H1 (cell line): ENCODE results near the gene ABHD2. TPM values are rescaled to one million over a fixed set of nuclear protein-coding genes. Genes with fewer than 3 reads are reported as not detected.

ENCODE experiments used
- CTCF ChIA-PET: fragments of 300-600 bp; sonication (Branson Sonifier 250); formaldehyde crosslinking; loops from one replicate; lab custom pipeline; 2021; ENCODE audit not compliant: partially characterized antibody; lab: Charles Lee
- POLR2A ChIA-PET: fragments of 300-600 bp; sonication (Branson Sonifier 250); formaldehyde crosslinking; loops from one replicate; lab custom pipeline; 2021; ENCODE audit warnings: inconsistent platforms; ENCODE audit not compliant: partially characterized antibody; lab: Charles Lee
- DNase-seq, 2 experiments: peaks; one replicate each; pipeline versions ENCODE4 v3.0.0 to v3.0.0-alpha.2; 2010 to 2022; ENCODE audit warnings: low spot score in 2 of 2, low read depth in 1 of 2, mixed read lengths in 1 of 2
- FAIRE-seq: peaks from 2 replicates; lab custom pipeline; 2011; peaks lifted over from hg19 to GRCh38; lab: Jason Lieb, UNC
- H2AFZ ChIP-seq: 2 replicates; pipeline ENCODE4 v1.8.1; 2012; ENCODE audit warnings: low read length, inconsistent platforms
- H2AK5ac ChIP-seq: 2 replicates; pipeline ENCODE4 v1.6.1; 2013; ENCODE audit warnings: low read depth, low read length
- H2BK120ac ChIP-seq: replicated peaks from 2 replicates; pipeline ENCODE3; 2013; ENCODE audit warnings: low read depth, low read length, inconsistent platforms
- H2BK12ac ChIP-seq: 2 replicates; pipeline ENCODE4 v1.6.1; 2013; ENCODE audit warnings: low read depth, low read length
- H2BK15ac ChIP-seq: 2 replicates; pipeline ENCODE4 v1.6.1; 2013; ENCODE audit warnings: low read length
- H2BK20ac ChIP-seq: 2 replicates; pipeline ENCODE4 v1.6.1; 2013; ENCODE audit warnings: low read length
- H2BK5ac ChIP-seq: 2 replicates; pipeline ENCODE4 v1.6.1; 2013; ENCODE audit warnings: low read depth, low read length
- H3K14ac ChIP-seq: 2 replicates; pipeline ENCODE4 v1.6.1; 2013; ENCODE audit warnings: inconsistent platforms; ENCODE audit not compliant: insufficient read length
- H3K18ac ChIP-seq: 2 replicates; pipeline ENCODE4 v1.6.1; 2013; ENCODE audit warnings: low read length; ENCODE audit errors: extremely low read depth
- H3K23ac ChIP-seq: 2 replicates; pipeline ENCODE4 v1.6.1; 2013; ENCODE audit warnings: inconsistent platforms; ENCODE audit not compliant: insufficient read length
- H3K23me2 ChIP-seq: 2 replicates; pipeline ENCODE4 v1.6.1; 2013; ENCODE audit warnings: low read depth, low read length
- H3K27ac ChIP-seq: 2 replicates; pipeline ENCODE4 v1.6.1; 2011; ENCODE audit warnings: low read depth, low read length, inconsistent platforms
- H3K27me3 ChIP-seq, 4 experiments: replicated peaks in 1 of 4; 1 replicate in 1 of 4; 2 replicates in 3 of 4; pipeline versions ENCODE4 v1.6.1 to v1.8.1; 2011 to 2013; ENCODE audit warnings: low read length in 3 of 4, mild to moderate bottlenecking in 3 of 4, inconsistent platforms in 2 of 4, mixed read lengths in 2 of 4, moderate library complexity in 1 of 4; ENCODE audit not compliant: control insufficient read depth in 3 of 4, insufficient read depth in 3 of 4; ENCODE audit errors: extremely low read depth in 1 of 4
- H3K36me3 ChIP-seq, 4 experiments: 2 replicates each; pipeline versions ENCODE4 v1.6.1 to v1.8.1; 2011 to 2013; ENCODE audit warnings: mild to moderate bottlenecking in 4 of 4, low read length in 3 of 4, moderate library complexity in 2 of 4, control low read depth in 1 of 4, inconsistent platforms in 1 of 4; ENCODE audit not compliant: insufficient read depth in 4 of 4, control insufficient read depth in 2 of 4
- H3K4ac ChIP-seq: replicated peaks from 2 replicates; pipeline ENCODE3; 2013; ENCODE audit warnings: low read length, low read depth, mixed read lengths, inconsistent platforms; ENCODE audit not compliant: insufficient read length
- H3K4me1 ChIP-seq, 4 experiments: replicated peaks in 1 of 4; 1 replicate in 1 of 4; 2 replicates in 3 of 4; pipeline versions ENCODE4 v1.6.1 to v1.8.1; 2011 to 2013; ENCODE audit warnings: low read length in 3 of 4, inconsistent platforms in 2 of 4, mixed read lengths in 1 of 4; ENCODE audit not compliant: insufficient read depth in 4 of 4, control insufficient read depth in 3 of 4
- H3K4me2 ChIP-seq, 2 experiments: 2 replicates each; pipeline versions ENCODE4 v1.6.1 to v1.8.1; 2011 to 2013; ENCODE audit warnings: low read depth in 2 of 2, low read length in 2 of 2, control low read depth in 1 of 2, inconsistent platforms in 1 of 2, mild to moderate bottlenecking in 1 of 2; ENCODE audit not compliant: insufficient read depth in 1 of 2
- H3K4me3 ChIP-seq, 4 experiments: fragments of 200-600, 300-600 bp in 1 of 4; sonication (generic), shearing (Covaris generic), sonication (Bioruptor Twin) in 1 of 4; 2 replicates each; pipeline versions ENCODE4 v1.5.1 to v1.8.1; 2011 to 2016; ENCODE audit warnings: low read length in 4 of 4, low read depth in 3 of 4, control low read depth in 2 of 4, inconsistent platforms in 2 of 4, mild to moderate bottlenecking in 2 of 4, mixed read lengths in 1 of 4, moderate library complexity in 1 of 4; ENCODE audit not compliant: insufficient read depth in 2 of 4; ENCODE audit errors: extremely low read depth in 1 of 4
- H3K56ac ChIP-seq: replicated peaks from 2 replicates; pipeline ENCODE3; 2013; ENCODE audit warnings: low read depth, mild to moderate bottlenecking, mixed read lengths, low read length, inconsistent platforms; ENCODE audit not compliant: insufficient read length
- H3K79me1 ChIP-seq: 2 replicates; pipeline ENCODE4 v1.6.1; 2013; ENCODE audit warnings: low read depth, low read length, control low read depth
- H3K79me2 ChIP-seq, 2 experiments: 2 replicates each; pipeline versions ENCODE4 v1.6.1 to v1.8.1; 2012 to 2013; ENCODE audit warnings: low read length in 2 of 2, mild to moderate bottlenecking in 2 of 2, inconsistent platforms in 1 of 2; ENCODE audit not compliant: insufficient read depth in 2 of 2, control insufficient read depth in 1 of 2
- H3K9ac ChIP-seq, 4 experiments: replicated peaks in 1 of 4; 1 replicate in 1 of 4; 2 replicates in 3 of 4; pipeline versions ENCODE4 v1.6.1 to v1.8.1; 2011 to 2013; ENCODE audit warnings: low read depth in 3 of 4, low read length in 3 of 4, control low read depth in 2 of 4, mild to moderate bottlenecking in 2 of 4, moderate library complexity in 2 of 4, inconsistent platforms in 1 of 4; ENCODE audit errors: extremely low read depth in 1 of 4
- H3K9me3 ChIP-seq, 2 experiments: 2 replicates each; pipeline versions ENCODE4 v1.6.1 to v1.8.1; 2012 to 2013; ENCODE audit warnings: mild to moderate bottlenecking in 2 of 2, moderate library complexity in 2 of 2, control low read depth in 1 of 2, inconsistent platforms in 1 of 2, low read depth in 1 of 2, low read length in 1 of 2, mixed read lengths in 1 of 2; ENCODE audit not compliant: insufficient read depth in 2 of 2
- H4K20me1 ChIP-seq, 2 experiments: replicated peaks in 1 of 2; 2 replicates each; pipeline versions ENCODE3 to v1.8.1; 2011 to 2013; ENCODE audit warnings: inconsistent platforms in 2 of 2, low read length in 2 of 2, mild to moderate bottlenecking in 1 of 2; ENCODE audit not compliant: insufficient read depth in 2 of 2, control insufficient read depth in 1 of 2
- H4K5ac ChIP-seq: 2 replicates; pipeline ENCODE4 v1.6.1; 2013; ENCODE audit warnings: low read length, low read depth, mixed read lengths, inconsistent platforms; ENCODE audit not compliant: insufficient read length
- H4K8ac ChIP-seq: 2 replicates; pipeline ENCODE4 v1.8.0; 2013; ENCODE audit warnings: mild to moderate bottlenecking, moderate library complexity, low read length, inconsistent platforms; ENCODE audit not compliant: insufficient read depth; ENCODE audit errors: extremely low read depth
- H4K91ac ChIP-seq: replicated peaks from 2 replicates; pipeline ENCODE3; 2013; ENCODE audit warnings: low read length, mixed read lengths, inconsistent platforms; ENCODE audit not compliant: insufficient read length
- BACH1 ChIP-seq: IDR thresholded peaks from 2 replicates; pipeline ENCODE4 v1.6.1; 2012; ENCODE audit warnings: low read length, improper control_type of control experiment
- CREB1 ChIP-seq: IDR thresholded peaks from 2 replicates; pipeline ENCODE4 v1.6.1; 2012; ENCODE audit warnings: inconsistent platforms
- CTBP2 ChIP-seq: IDR thresholded peaks from 2 replicates; pipeline ENCODE4 v1.7.0; 2011; ENCODE audit warnings: borderline replicate concordance, mild to moderate bottlenecking, moderate library complexity, mixed read lengths, low read length; ENCODE audit not compliant: insufficient read depth, insufficient read length
- EGR1 ChIP-seq: IDR thresholded peaks from 2 replicates; pipeline ENCODE4 v1.6.1; 2011; ENCODE audit warnings: low read depth, low read length, borderline replicate concordance
- EZH2 ChIP-seq: fragments of 200-600 bp; sonication (generic); IDR thresholded peaks from 2 replicates; pipeline ENCODE4 v1.7.1; 2012; ENCODE audit warnings: low read depth, mild to moderate bottlenecking, moderate library complexity, low read length, inconsistent platforms; ENCODE audit not compliant: severe bottlenecking
- GABPA ChIP-seq: IDR thresholded peaks from 2 replicates; pipeline ENCODE4 v1.6.1; 2011; ENCODE audit warnings: mild to moderate bottlenecking, low read length, moderate library complexity, borderline replicate concordance; ENCODE audit not compliant: insufficient read depth
- GTF2F1 ChIP-seq: IDR thresholded peaks from 2 replicates; pipeline ENCODE4 v1.6.1; 2012; ENCODE audit warnings: low read depth, low read length, improper control_type of control experiment, borderline replicate concordance
- JUN ChIP-seq: IDR thresholded peaks from 2 replicates; pipeline ENCODE4 v1.6.1; 2011; ENCODE audit warnings: low read depth, mild to moderate bottlenecking, improper control_type of control experiment, low read length
- JUND ChIP-seq: IDR thresholded peaks from 2 replicates; pipeline ENCODE4 v1.6.1; 2011; ENCODE audit warnings: mild to moderate bottlenecking, improper control_type of control experiment, low read length
- KDM4A ChIP-seq: IDR thresholded peaks from one replicate; pipeline ENCODE4 v1.7.1; 2012; ENCODE audit warnings: low read depth, mild to moderate bottlenecking, moderate library complexity, low read length, inconsistent platforms; ENCODE audit not compliant: severe bottlenecking
- POLR2AphosphoS5 ChIP-seq: IDR thresholded peaks from 2 replicates; pipeline ENCODE4 v1.6.1; 2011; ENCODE audit warnings: low read depth, low read length
- RFX5 ChIP-seq: IDR thresholded peaks from 2 replicates; pipeline ENCODE4 v1.6.1; 2011; ENCODE audit warnings: low read depth, low read length, improper control_type of control experiment, borderline replicate concordance
- SRF ChIP-seq: IDR thresholded peaks from 2 replicates; pipeline ENCODE4 v1.6.1; 2011; ENCODE audit warnings: mild to moderate bottlenecking, low read depth, low read length, moderate library complexity
- SUZ12 ChIP-seq: fragments of 200-600 bp; sonication (generic); IDR thresholded peaks from 2 replicates; pipeline ENCODE4 v1.6.1; 2012; ENCODE audit warnings: mild to moderate bottlenecking, inconsistent platforms, low read length, moderate library complexity, mixed read lengths
- TBP ChIP-seq: IDR thresholded peaks from 2 replicates; pipeline ENCODE4 v1.6.1; 2011; ENCODE audit warnings: low read depth, low read length, improper control_type of control experiment
- TEAD4 ChIP-seq: IDR thresholded peaks from 2 replicates; pipeline ENCODE4 v1.6.1; 2012; ENCODE audit warnings: low read depth, low read length, inconsistent platforms, mixed read lengths
- WGBS, 2 experiments: shearing (Covaris generic) in 1 of 2; methylation state at CpG; one replicate each; pipeline versions ENCODE4 v1.1.6 to v1.1.7; 2013 to 2015; ENCODE audit warnings: low lambda C conversion rate in 2 of 2, mixed read lengths in 2 of 2, inconsistent platforms in 1 of 2, low coverage in 1 of 2, missing lambda C conversion rate in 1 of 2; ENCODE audit not compliant: insufficient replicate concordance in 2 of 2, insufficient coverage in 1 of 2, insufficient read length in 1 of 2; ENCODE audit errors: extremely low coverage in 1 of 2, missing lambda C conversion rate in 1 of 2; 5-methylcytosine and 5-hydroxymethylcytosine counted together
- polyA plus RNA-seq, 7 experiments: library from polyadenylated mRNA; depleted of rRNA in 3 of 7; stranded (reverse) in 5 of 7; unstranded in 2 of 7; fragments of >200 nt in 5 of 7; fragments of 200-250 nt in 2 of 7; gene quantifications; 1 replicate in 5 of 7; 2 replicates in 1 of 7; 4 replicates in 1 of 7; pipeline versions ENCODE4 v1.2.1 to v1.2.3, GENCODE V29; 2011 to 2013; ENCODE audit warnings: missing spikeins in 2 of 7, mixed read lengths in 2 of 7
- total RNA-seq: library from RNA; stranded (reverse); fragmentation: NEBNext Ultra II Directional; extraction: Animal tissue kit (Norgen Biotek cat#: 25700); gene quantifications from 2 replicates; pipeline ENCODE4 v1.2.1, GENCODE V29; 2021

The ABHD2 gene
- total and polyA plus RNA-seq, 2 of the 8 experiments (the other 6 are each of a cell fraction or from before 2014, with no cell fraction given), result 9.1 to 23.7 TPM

- Histone ChIP-seq H3K36me3 (no peaks in the 10 kb centered on the region; a peak in 1 of 8 replicates), H3K79me2 (no peaks in the 10 kb centered on the region), H4K8ac (no peak overlapping the region), H3K18ac (no peak overlapping the region), H3K9ac (no peak overlapping the region), H3K4ac (no peak overlapping the region), H2AK5ac (no peak overlapping the region), H2BK20ac (no peak overlapping the region), H3K9me3 (no peaks in the 10 kb centered on the region), H2BK5ac (no peak overlapping the region), H4K5ac (no peak overlapping the region), H3K23ac (no peak overlapping the region), H3K27ac (no peak overlapping the region), H2AFZ (no peak overlapping the region), H3K4me2 (no peak overlapping the region), H3K79me1 (no peaks in the 10 kb centered on the region), H3K27me3 (no peaks in the 10 kb centered on the region), H3K14ac (no peak overlapping the region), H2BK120ac (no peak overlapping the region), H4K20me1 (no peaks in the 10 kb centered on the region), H3K4me1 (no peaks in the 10 kb centered on the region), H3K4me3 (no peak overlapping the region), H4K91ac (no peak overlapping the region), H2BK15ac (no peak overlapping the region), H3K56ac (no peak overlapping the region), H3K23me2 (no peaks in the 10 kb centered on the region; the same call in 1 of the 2 replicates), H2BK12ac (no peak overlapping the region)
- FAIRE-seq (no peak), DNase-seq (no peak)
- 93% methylated on average over 1 of the region's 1 CpG; no CpG with 5 or more reads in 1 of the 2 experiments for WGBS, 2 experiments
- ChIA-PET CTCF (interaction anchor here (0.7 to 23.0 kb wide), 39 partner anchors 9 to 253 kb away, joined by 3 to 297 read pairs (median 5); partner anchors contain the start of gene ABHD2), POLR2A (interaction anchor here (0.9 to 2.2 kb wide), 2 partner anchors 9 to 15 kb away, joined by 3 to 4 read pairs; no protein-coding TSS in a partner anchor)
- no peak for TF ChIP-seq KDM4A
- TF ChIP-seq TEAD4, result no peak
- no peak for TF ChIP-seq TBP
- TF ChIP-seq SUZ12, result no peak
- TF ChIP-seq JUN, result no peak
- no peak for TF ChIP-seq SRF
- TF ChIP-seq POLR2AphosphoS5, result no peak
- TF ChIP-seq EZH2, result no peak
- TF ChIP-seq BACH1, result no peak
- TF ChIP-seq RFX5, result no peak
- no peak for TF ChIP-seq CTBP2
- TF ChIP-seq EGR1, result no peak
- no peak for TF ChIP-seq CREB1
- TF ChIP-seq JUND, result no peak
- no peak for TF ChIP-seq GTF2F1
- TF ChIP-seq GABPA, result no peak
Observed at GRCh38 chr15:89129816-89130134, 41.5 kb downstream of the ABHD2 start.
